ENCODE results near the gene INMT.

INMT gene

GRCh38 chr7:30788640-30789333 is 36.9 kb downstream of the INMT start:
- no peak for DNase-seq

GRCh38 chr7:30789334-30789711 is 37.4 kb downstream of the INMT start:
- no peak for DNase-seq

GRCh38 chr7:30790356-30790755 is 38.4 kb downstream of the INMT start:
- no peak for DNase-seq

- no peak for DNase-seq
These were observed 39.2 kb downstream of the INMT start for GRCh38 chr7:30791114-30791513.

- no peak for DNase-seq
These were observed 43.4 kb downstream of the INMT start for GRCh38 chr7:30795161-30795948.

GRCh38 chr7:30796105-30796869 is 44.4 kb downstream of the INMT start:
- no peak for DNase-seq

- no peak for DNase-seq
These were observed 45.5 kb downstream of the INMT start for GRCh38 chr7:30797176-30798040.

- DNase-seq: no peak
These were observed 47.5 kb downstream of the INMT start for GRCh38 chr7:30799206-30799975.

- no peak for DNase-seq
These were observed 48.2 kb downstream of the INMT start for GRCh38 chr7:30799976-30800661.

GRCh38 chr7:30800785-30801252 is 48.9 kb downstream of the INMT start:
- no peak for DNase-seq

GRCh38 chr7:30802812-30803211 is 50.9 kb downstream of the INMT start:
- DNase-seq: no peak

- DNase-seq: no peak
These were observed 52.2 kb downstream of the INMT start for GRCh38 chr7:30804078-30804661.

GRCh38 chr7:30805081-30805691 is 53.3 kb downstream of the INMT start:
- no peak for DNase-seq

GRCh38 chr7:30805931-30806330 is 54.0 kb downstream of the INMT start:
- no peak for DNase-seq

Measured in activated CD8-positive, alpha-beta memory T cell treated with anti-CD3 and anti-CD28 coated beads for 24 hours (primary cell).